ENCODE results near the gene SLAMF1.
"Not testable (repeated sequence)": the region's sequence is repeated elsewhere in the genome, so short reads cannot be mapped to it uniquely, and the experiment has no call there.

The SLAMF1 gene

DNA sequence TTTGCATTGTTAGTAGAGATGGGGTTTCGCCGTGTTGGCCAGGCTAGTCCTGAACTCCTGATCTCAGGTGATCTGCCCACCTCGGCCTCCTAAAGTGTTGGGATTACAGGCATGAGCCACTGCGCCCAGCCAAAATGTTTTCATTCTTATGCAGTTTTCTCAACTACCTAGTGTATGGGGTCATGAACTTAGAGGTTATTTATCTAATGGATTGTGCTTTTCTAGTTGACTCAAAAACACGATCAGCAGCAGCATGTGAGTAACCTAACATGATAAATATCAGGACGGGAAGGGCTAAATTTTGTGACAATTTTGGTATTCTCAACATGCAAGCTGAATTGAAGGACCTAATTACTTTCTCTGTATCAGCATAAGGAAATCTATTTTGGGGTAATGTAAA, 58.4 kb downstream of the SLAMF1 start:
- DNase-seq = no peak

DNA sequence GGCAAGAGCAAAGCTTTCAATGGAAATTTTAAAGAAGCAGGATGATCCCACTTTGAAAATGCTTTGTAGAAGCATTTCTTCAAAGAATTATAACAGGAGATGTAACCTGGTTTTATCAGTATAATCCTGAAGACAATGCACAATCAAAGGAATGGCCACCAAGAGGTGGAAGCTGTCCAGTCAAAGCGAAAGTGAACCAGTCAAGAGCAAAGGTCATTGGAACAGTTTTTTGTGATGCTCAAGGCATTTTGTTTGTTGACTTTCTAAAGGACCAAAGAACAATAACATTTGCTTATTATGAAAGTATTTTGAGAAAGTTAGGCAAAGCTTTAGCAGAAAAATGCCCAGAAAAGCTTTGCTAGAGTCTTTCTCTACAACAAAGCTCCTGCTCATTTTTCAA, 62.1 kb downstream of the SLAMF1 start:
- DNase-seq = no peak

DNA sequence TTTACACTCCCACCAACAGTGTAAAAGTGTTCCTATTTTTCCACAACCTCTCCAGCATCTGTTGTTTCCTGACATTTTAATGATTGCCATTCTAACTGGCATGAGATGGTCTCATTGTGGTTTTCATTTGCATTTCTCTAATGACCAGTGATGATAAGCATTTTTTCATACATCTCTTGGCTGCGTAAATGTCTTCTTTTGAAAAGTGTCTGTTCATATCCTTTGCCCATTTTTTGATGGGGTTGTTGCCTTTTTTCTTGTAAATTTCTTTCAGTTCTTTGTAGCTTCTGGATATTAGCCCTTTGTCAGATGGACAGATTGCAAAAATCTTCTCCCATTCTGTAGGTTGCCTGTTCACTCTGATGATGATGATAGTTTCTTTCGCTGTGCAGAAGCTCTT, 63.9 kb downstream of the SLAMF1 start:
- DNase-seq = not testable (repeated sequence)

- DNase-seq = no peak
These were observed 64.9 kb downstream of the SLAMF1 start for GRCh38 chr1:160581961-160582360.

DNA sequence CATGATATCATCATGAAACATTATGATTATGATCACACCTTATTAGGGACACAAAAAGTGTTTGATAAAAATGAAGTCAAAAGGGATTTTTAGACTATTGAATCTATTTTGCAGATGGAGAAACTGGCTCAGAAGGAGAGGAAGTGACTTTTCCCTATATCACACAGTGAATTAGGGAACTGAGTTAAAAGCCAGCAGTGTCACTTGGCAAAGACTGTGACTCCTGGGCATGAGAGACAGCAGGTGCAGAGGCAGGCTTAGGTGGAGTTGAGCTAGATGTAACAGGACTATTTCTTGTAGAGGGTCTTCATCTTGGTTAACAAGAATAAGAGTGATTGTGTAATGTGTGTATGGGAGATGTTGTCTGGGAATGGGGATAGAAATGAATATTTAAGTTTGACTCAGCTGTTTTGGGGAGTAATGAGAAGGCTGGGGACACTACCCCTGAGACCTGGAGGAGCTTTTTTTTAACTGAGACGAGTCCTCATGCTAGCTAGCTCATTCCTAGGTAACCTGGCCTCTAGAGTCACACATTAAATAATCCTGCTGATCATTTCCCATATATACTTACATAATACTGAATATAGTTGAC, 66.5 kb downstream of the SLAMF1 start:
- DNase-seq = no peak

DNA sequence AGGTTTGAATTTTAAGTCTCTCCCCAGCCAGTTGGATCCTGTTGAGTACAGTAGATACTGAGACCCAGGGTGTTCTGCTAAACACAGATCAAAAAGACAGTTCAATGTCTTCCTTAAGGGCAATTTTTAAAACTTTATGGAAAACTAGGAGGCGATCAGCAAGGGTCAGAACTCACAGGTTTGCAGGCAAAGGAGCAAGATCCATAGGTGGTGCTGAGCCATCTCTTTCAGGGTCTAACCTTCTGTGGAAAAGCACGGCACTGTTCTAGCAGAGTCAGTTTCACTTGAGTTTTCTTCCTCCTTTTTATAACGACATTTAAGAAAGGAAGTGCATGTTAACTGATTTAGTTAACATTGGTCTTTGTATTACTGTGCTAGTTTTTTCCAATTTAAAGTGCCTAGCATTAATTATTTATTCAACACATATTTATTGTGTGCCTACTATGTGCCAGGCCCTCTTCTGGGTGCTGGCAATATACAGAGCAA, 67.6 kb downstream of the SLAMF1 start, which contains the start of gene CD84:
Gene CD84 (minus strand): TSS at position 281 of the 486 bp plus-strand sequence. CDS start 59 bp downstream, at position 222.
- DNase-seq = no peak

GRCh38 chr1:160578525-160579191, 68.2 kb downstream of the SLAMF1 start:
- no peak for DNase-seq

DNA sequence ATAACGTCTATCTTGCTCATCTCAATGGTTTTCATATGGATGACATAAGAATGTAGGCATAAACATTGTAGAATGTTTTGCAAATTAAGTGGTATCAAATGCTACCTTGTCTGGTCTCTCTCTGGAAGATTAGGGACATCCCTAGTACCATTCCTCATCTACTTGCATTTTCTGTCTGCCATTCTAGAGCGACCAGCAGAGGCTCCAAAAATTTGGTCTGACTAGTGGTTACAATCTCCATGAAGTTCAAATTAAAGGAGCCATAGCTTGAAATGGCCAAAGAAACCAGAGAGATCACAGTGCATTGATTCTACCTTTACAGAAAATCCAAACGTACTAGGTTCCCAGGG, 68.7 kb downstream of the SLAMF1 start:
- DNase-seq = no peak

DNA sequence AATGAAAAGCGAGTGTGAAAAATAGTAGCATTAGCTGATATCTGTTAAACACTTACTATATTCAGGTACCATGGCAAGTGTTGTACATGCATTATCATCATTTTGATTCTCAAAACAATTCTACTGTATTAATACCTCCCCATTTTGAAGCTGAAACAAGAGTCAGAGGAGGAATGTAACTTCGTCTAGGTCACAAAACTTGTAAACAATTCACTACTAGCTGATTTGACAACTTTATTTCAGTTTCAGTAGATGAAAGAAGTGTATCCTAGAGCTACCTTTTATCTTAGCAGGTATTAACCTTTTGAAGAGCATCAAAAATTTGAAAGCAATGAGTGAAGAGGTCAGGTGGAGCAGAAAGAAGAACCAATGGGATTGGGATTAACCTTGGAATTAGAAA, 69.2 kb downstream of the SLAMF1 start:
- no peak for DNase-seq

DNA sequence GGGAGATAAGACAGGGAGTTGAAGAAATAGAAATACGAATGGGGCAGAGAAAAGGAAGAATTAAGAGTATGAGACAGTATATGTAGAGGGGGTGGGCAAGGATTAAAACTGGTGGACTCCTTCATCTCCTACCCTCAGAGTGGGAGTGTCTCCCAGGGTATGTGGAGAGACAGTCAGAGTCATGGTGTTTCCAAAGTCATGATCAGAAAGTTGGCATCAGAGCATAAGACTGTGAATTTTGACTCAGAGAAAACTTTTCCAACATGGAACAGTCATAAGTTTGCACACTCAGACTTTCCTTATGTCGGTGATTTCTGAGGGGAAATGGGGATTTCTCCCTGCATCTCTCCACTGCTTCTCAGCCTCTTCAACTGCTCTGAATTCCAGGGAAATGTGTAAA, 70.0 kb downstream of the SLAMF1 start:
- DNase-seq = no peak

DNA sequence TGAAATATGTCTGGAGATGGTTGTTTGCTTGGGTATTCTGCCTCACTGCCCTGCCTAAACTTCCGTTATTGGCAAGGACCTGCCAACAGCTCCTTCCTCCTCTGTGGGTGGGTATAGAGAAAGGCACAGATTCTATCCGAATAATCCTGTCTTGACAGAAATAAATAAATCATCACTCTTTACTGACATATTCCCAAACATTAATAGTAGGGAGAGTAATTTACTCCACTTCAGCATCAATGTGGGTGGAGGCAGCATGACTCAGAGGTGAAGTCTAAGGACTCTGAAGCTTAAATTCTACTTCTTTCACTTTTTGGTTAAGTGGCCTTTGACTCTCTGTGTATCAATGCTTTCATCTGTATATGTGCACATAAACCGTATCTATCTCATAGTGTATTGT, 70.5 kb downstream of the SLAMF1 start:
- DNase-seq = no peak

GRCh38 chr1:160575112-160575664, 71.7 kb downstream of the SLAMF1 start:
- no peak for DNase-seq

DNA sequence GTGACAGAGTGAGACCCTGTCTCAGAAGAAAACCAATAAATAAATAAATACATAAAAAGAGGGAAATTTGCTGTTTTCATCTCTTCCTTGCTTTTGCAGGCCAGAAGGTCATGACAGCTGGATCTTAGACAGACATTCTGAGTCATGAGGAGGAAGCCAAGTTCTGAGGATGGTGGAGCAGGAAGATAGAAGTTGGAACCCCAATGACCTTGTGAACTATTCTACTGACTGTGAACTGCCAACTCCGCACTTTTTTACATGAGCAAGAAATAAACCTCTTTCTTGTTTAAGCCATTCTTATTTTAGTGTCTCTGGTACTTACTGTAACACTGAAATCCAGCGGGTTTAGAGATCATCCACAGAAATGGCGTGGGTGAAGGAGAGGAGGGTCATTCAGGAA, 76.0 kb downstream of the SLAMF1 start:
- no peak for DNase-seq

DNA sequence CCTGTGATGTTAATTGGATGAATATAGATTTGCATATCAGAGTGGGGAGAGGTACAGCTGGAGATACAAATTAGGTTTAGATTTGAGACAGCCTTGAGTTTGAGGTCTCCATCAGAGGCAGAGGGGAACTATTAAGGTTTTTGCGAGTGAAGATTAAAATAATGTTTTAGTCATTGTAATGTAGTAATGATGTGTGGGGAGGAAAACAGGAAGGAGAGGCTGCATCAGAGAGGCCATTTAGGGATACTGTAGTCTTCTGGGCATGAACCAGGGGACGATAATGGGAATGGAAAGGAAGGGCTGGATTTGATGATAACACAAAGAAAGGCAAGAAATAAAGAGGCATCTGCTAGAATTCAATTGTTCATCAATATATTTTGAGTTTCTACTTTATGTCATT, 77.0 kb downstream of the SLAMF1 start:
- DNase-seq = no peak

- DNase-seq = no peak
These were observed 78.8 kb downstream of the SLAMF1 start for GRCh38 chr1:160567858-160568682.

DNA sequence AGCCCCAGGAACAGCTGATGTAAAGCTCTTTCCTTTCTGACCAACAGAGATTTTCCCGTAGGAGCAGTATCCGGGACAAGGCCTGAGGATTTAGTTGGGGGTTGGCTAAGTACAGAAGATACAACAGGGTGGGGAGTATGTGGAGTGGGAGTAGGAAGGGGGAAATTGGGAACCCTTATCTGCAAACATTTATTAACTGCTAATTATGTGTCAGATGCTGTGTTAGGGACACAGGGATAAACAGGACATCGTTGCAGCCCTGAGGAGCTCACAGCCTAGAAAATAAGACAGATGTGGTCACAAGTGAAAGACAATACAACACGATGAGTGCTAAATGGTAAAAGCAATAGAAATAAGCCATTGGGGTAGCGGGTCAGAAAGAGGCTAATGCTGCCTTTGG, 79.5 kb downstream of the SLAMF1 start:
- DNase-seq = no peak

DNA sequence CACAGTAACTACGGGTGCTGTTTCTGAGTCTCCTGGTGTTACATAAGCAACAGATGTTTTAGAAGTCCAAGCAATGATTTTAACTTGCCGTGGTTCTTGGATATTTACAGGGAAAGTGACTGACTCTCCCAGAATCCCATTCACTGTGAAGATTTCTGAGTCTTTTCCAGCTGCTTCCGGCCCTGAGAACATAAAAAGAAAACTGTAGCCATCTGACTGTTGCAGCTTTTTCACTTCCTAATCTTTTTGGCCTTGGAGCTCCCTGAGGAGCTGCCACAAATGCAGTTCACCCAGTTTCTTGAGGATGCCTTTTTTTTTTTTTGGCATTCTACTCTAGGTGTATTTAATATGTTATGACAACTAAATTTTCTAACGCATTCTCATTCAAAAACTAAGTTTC, 81.3 kb downstream of the SLAMF1 start:
- no peak for DNase-seq

GRCh38 chr1:160563230-160563629, 83.6 kb downstream of the SLAMF1 start:
- DNase-seq = not testable (repeated sequence)

DNA sequence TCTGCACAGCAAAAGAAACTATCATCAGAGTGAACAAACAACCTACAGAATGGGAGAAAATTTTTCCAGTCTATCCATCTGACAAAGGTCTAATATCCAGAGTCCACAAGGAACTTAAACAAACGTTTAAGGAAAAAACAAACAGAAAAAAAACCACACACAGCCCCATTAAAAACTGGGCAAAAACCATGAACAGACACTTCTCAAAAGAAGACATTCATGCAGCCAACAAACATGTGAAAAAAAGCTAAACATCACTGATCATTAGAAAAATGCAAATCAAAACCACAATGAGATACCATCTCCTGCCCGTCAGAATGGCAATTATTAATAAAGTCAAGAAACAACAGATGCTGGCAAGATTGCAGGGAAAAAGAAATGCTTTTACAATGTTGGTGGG, 84.1 kb downstream of the SLAMF1 start:
- DNase-seq = not testable (repeated sequence)

DNA sequence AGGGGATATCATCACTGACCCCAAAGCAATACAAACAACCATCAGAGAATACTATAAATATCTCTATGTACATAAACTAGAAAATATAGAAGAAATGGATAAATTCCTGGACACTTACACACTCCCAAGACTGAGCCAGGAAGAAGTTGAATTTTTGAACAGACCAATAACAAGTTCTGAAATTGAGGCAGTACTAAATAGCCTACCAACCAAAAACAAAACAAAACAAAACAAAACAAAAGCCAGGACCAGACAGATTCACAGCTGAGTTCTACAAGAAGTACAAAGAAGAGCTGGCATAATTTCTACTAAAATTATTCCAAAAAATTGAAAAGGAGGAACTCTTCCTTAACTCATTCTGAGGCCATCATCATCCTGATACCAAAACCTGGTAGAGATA, 86.0 kb downstream of the SLAMF1 start:
- no peak for DNase-seq

- no peak for DNase-seq
These were observed 86.7 kb downstream of the SLAMF1 start for GRCh38 chr1:160560045-160560705.

- DNase-seq = not testable (repeated sequence)
These were observed 87.4 kb downstream of the SLAMF1 start for GRCh38 chr1:160559437-160559836.

Data from fibroblast of skin of back (primary cell).